GM19397 (cell line): Measurements from ENCODE around the gene LOXL1.

Experiments used
- ATAC-seq: cut with Tn5 transposase; IDR thresholded peaks from one replicate; pipeline ENCODE4 v1.9.1; 2021; ENCODE audit warnings: mild to moderate bottlenecking, moderate library complexity; ENCODE audit not compliant: unreplicated experiment

Gene LOXL1

GRCh38 chr15:73921254-73921925 is 4.9 kb upstream of the LOXL1 start:
- no peak for ATAC-seq

- ATAC-seq = no peak
These were observed 3.8 kb upstream of the LOXL1 start for GRCh38 chr15:73922186-73923151.

GRCh38 chr15:73923156-73923487 is 3.1 kb upstream of the LOXL1 start:
- ATAC-seq = no peak

GRCh38 chr15:73923488-73924164 is 2.6 kb upstream of the LOXL1 start:
- no peak for ATAC-seq

- ATAC-seq = no peak
These were observed 1.9 kb upstream of the LOXL1 start for GRCh38 chr15:73924171-73924921.

GRCh38 chr15:73925848-73926218 is 429 bp upstream of the LOXL1 start:
- ATAC-seq = no peak

GRCh38 chr15:73927003-73927475 is 777 bp downstream of the LOXL1 start:
- ATAC-seq = no peak

GRCh38 chr15:73927476-73928240 is 1.4 kb downstream of the LOXL1 start:
- ATAC-seq = no peak

- no peak for ATAC-seq
These were observed 1.9 kb downstream of the LOXL1 start for GRCh38 chr15:73928241-73928579.

GRCh38 chr15:73928971-73929627 is 2.8 kb downstream of the LOXL1 start:
- no peak for ATAC-seq

- ATAC-seq = no peak
These were observed 4.1 kb downstream of the LOXL1 start for GRCh38 chr15:73930371-73930770.

- no peak for ATAC-seq
These were observed 4.6 kb downstream of the LOXL1 start for GRCh38 chr15:73930790-73931281.

GRCh38 chr15:73931441-73931840 is 5.2 kb downstream of the LOXL1 start:
- no peak for ATAC-seq

- ATAC-seq = no peak
These were observed 6.3 kb downstream of the LOXL1 start for GRCh38 chr15:73932381-73933191.

- no peak for ATAC-seq
These were observed 8.0 kb downstream of the LOXL1 start for GRCh38 chr15:73934281-73934680.

GRCh38 chr15:73935547-73935946 is 9.3 kb downstream of the LOXL1 start:
- ATAC-seq = no peak

- ATAC-seq = no peak
These were observed 9.9 kb downstream of the LOXL1 start for GRCh38 chr15:73936181-73936580.

GRCh38 chr15:73936588-73937290 is 10.5 kb downstream of the LOXL1 start:
- no peak for ATAC-seq
